ENCODE measurements around the gene ART1.

DNA sequence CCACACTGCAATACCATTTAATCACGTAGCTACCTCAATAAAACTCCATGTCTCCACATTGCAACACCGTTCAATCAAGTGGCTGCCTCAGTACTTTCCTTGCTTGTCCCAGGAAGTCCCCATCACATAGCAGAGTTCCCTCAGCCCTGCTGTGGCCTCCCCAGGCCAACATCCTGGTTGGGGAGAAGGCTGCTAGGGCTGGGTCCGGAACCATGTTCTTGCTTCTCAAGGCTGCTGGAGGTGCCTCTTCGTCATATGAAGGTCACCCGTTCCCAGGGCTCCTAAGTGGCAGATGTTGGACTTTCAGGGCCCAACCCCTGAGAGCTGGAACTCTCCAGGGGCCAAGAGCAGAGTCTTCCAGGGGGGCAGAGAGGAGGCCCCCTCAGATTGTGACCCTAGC lies 6.4 kb upstream of the ART1 start:
- TF ChIP-seq, protein P1, sequence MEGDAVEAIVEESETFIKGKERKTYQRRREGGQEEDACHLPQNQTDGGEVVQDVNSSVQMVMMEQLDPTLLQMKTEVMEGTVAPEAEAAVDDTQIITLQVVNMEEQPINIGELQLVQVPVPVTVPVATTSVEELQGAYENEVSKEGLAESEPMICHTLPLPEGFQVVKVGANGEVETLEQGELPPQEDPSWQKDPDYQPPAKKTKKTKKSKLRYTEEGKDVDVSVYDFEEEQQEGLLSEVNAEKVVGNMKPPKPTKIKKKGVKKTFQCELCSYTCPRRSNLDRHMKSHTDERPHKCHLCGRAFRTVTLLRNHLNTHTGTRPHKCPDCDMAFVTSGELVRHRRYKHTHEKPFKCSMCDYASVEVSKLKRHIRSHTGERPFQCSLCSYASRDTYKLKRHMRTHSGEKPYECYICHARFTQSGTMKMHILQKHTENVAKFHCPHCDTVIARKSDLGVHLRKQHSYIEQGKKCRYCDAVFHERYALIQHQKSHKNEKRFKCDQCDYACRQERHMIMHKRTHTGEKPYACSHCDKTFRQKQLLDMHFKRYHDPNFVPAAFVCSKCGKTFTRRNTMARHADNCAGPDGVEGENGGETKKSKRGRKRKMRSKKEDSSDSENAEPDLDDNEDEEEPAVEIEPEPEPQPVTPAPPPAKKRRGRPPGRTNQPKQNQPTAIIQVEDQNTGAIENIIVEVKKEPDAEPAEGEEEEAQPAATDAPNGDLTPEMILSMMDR (IDR thresholded peaks at IDR 0.05; ENCODE audit: low read depth, low read length, poor library complexity, severe bottlenecking) = no peak
- no peak for TF ChIP-seq EZH2phosphoT487 (IDR thresholded peaks at IDR 0.05; ENCODE audit: borderline replicate concordance, low read length)

Data from DOHH2 (cell line).